ENCODE results near the gene SLC1A3. TPM values are rescaled to one million over a fixed set of nuclear protein-coding genes. Genes with fewer than 3 reads are reported as not detected.
A peak's percentile ranks its signal among the peaks of the same experiment; 100 is the strongest.

The SLC1A3 gene
- total RNA-seq, 4 donors from 2014 or later: 71.1 to 215 (median 161) TPM

DNA sequence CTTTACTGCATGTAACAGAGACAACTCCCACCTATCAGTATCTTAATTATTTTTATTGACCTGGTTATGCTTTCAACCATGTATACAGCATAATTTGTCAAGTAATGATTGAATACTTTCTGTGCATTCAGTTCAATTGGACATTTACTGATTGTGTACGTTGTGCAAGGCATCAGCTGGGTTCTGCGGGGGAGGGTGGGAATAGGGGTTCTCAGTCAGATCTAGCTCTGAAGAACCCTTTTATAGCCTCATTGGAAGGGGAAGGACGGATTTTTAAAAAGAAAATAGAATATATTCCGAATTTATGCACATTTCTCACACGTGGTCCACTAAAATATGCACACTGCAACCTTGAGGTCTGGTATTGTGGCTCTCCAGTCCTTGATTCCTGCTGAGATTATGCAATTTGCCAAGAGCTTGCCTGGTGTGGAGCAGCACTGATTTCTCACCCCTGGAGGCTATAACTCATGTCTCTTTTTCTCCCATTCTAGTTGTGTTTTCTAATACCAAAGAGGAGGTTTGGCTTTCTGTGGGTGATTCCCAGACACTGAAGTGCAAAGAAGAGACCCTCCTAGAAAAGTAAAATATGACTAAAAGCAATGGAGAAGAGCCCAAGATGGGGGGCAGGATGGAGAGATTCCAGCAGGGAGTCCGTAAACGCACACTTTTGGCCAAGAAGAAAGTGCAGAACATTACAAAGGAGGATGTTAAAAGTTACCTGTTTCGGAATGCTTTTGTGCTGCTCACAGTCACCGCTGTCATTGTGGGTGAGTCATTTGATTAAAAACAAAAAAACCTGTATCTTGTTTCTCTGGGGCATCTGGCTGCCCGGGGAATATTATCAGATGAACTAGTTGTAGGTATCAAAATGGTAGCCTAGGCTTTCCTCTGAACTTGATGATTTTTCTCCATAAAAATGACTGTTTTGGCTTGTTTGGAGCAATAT, 1.7 kb downstream of the SLC1A3 start:
- DNase-seq (ENCODE audit: low spot score) (no peak), ATAC-seq (ENCODE audit: low FRiP score) (no peak)
- TF ChIP-seq CTCF (IDR thresholded peaks at IDR 0.05): no peak

GRCh38 chr5:36610621-36611020, 4.2 kb downstream of the SLC1A3 start:
- ATAC-seq (ENCODE audit: low FRiP score) (no peak), DNase-seq (ENCODE audit: low spot score) (no peak)
- TF ChIP-seq CTCF (IDR thresholded peaks at IDR 0.05): no peak

GRCh38 chr5:36611520-36612274, 5.3 kb downstream of the SLC1A3 start:
- DNase-seq (ENCODE audit: low spot score) (no peak), ATAC-seq (ENCODE audit: low FRiP score) (no peak)
- no peak for TF ChIP-seq CTCF (IDR thresholded peaks at IDR 0.05)

DNA sequence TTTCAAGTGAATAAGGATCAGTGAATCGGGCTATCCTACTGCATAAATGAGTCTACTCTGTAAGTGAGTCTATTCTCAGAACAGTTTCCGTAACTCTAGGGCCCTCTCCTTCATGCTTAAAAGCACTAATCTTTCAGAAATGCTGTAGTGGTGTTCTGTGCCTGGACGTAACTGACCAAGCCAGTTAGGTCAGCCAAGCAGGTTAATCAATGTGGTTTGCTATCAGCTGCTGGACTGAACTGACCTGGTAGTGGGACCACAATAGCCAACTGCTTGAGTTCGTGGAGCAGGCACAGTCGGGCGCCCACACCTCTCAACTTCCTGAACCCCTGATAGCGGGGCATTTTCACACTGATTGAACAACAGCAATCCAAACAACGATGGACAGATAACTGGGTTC, 6.8 kb downstream of the SLC1A3 start:
- TF ChIP-seq CTCF (IDR thresholded peaks at IDR 0.05): no peak
- ATAC-seq (ENCODE audit: low FRiP score) (no peak), DNase-seq (ENCODE audit: low spot score) (no peak)

- no peak for TF ChIP-seq CTCF (IDR thresholded peaks at IDR 0.05)
- ATAC-seq (ENCODE audit: low FRiP score) (peak; percentile 2), DNase-seq (ENCODE audit: low spot score) (no peak)
Observed at GRCh38 chr5:36613771-36614656, 7.6 kb downstream of the SLC1A3 start.

GRCh38 chr5:36614657-36615308, 8.4 kb downstream of the SLC1A3 start:
- DNase-seq (ENCODE audit: low spot score) (no peak), ATAC-seq (ENCODE audit: low FRiP score) (peak; percentile 92)
- TF ChIP-seq CTCF (IDR thresholded peaks at IDR 0.05): no peak
